ENCODE results near the gene FAM53A. TPM values are rescaled to one million over a fixed set of nuclear protein-coding genes. Genes with fewer than 3 reads are reported as not detected.

Gene FAM53A
- total and polyA plus RNA-seq, 10 of the 15 experiments (the other 5 are each of a cell fraction or from before 2014, with no cell fraction given), result 0.02 to 0.87 (median 0.38) TPM; not detected in 2

- no peak overlapping the region for H3K9ac ChIP-seq (ENCODE audit: control insufficient read depth, insufficient read depth, low read length)
Observed at GRCh38 chr4:1708581-1708980, 24.5 kb upstream of the FAM53A start.

More at GRCh38 chr4:1708581-1708980, 24.5 kb upstream of the FAM53A start:
- H3K4me3 ChIP-seq, result peak overlapping the region; percentile 100; the same call in 1 of the 2 replicates
- ChIA-PET CTCF (interaction anchor here (0.5 to 16.2 kb wide), 6 partner anchors 10 to 1020 kb away, joined by 3 to 258 read pairs (median 9); no protein-coding TSS in a partner anchor), POLR2A (interaction anchor here (1.0 to 3.0 kb wide), 5 partner anchors 9 to 19 kb away, joined by 3 to 30 read pairs (median 7); partner anchors contain the start of gene TMEM129), SMC1A (ENCODE audit: uncharacterized antibody, unreplicated experiment) (interaction anchor here (0.7 to 4.9 kb wide), 4 partner anchors 9 to 16 kb away, joined by 3 to 34 read pairs (median 18); partner anchors contain the start of genes TACC3 and TMEM129), RAD21 (ENCODE audit: unreplicated experiment) (interaction anchor here (1.2 to 3.2 kb wide), 5 partner anchors 9 to 19 kb away, joined by 3 to 23 read pairs (median 5); no protein-coding TSS in a partner anchor)
- BruUV-seq (replicated peaks), result no TSS peak
- no peak for FAIRE-seq
- no peaks in the 10 kb centered on the region for H3K27me3 ChIP-seq (replicated peaks in 1 of 2; ENCODE audit: control insufficient read depth in 2 of 2, insufficient read depth in 2 of 2, low read length in 1 of 2)
- peaks cover 10% of the 10 kb centered on the region for H3K4me1 ChIP-seq (ENCODE audit: control insufficient read depth, insufficient read depth, low read length)
- no peaks in the 10 kb centered on the region; the same call in 1 of the 2 replicates for H4K20me1 ChIP-seq (ENCODE audit: control insufficient read depth, insufficient read depth)
- H3K79me2 ChIP-seq (ENCODE audit: control insufficient read depth, insufficient read depth, low read length), result peaks cover 88% of the 10 kb centered on the region
- in situ Hi-C loops (cut with MboI), result no loop called here
- TF ChIP-seq IRF3 (IDR thresholded peaks at IDR 0.05), result no peak
- TF ChIP-seq WRNIP1 (IDR thresholded peaks at IDR 0.05; ENCODE audit: borderline replicate concordance, low read depth, low read length), result no peak
- TF ChIP-seq STAT3 (IDR thresholded peaks at IDR 0.05; ENCODE audit: low read depth, low read length), result no peak
- TF ChIP-seq POU2F2 (IDR thresholded peaks at IDR 0.05; ENCODE audit: borderline replicate concordance, low read depth, low read length), result no peak
- no peak for TF ChIP-seq SMAD1 (IDR thresholded peaks at IDR 0.05; ENCODE audit: low read depth, partially characterized antibody)
- no peak for TF ChIP-seq ZNF274 (IDR thresholded peaks at IDR 0.05; ENCODE audit: insufficient read depth, insufficient read length)
- TF ChIP-seq, protein P1, sequence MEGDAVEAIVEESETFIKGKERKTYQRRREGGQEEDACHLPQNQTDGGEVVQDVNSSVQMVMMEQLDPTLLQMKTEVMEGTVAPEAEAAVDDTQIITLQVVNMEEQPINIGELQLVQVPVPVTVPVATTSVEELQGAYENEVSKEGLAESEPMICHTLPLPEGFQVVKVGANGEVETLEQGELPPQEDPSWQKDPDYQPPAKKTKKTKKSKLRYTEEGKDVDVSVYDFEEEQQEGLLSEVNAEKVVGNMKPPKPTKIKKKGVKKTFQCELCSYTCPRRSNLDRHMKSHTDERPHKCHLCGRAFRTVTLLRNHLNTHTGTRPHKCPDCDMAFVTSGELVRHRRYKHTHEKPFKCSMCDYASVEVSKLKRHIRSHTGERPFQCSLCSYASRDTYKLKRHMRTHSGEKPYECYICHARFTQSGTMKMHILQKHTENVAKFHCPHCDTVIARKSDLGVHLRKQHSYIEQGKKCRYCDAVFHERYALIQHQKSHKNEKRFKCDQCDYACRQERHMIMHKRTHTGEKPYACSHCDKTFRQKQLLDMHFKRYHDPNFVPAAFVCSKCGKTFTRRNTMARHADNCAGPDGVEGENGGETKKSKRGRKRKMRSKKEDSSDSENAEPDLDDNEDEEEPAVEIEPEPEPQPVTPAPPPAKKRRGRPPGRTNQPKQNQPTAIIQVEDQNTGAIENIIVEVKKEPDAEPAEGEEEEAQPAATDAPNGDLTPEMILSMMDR (IDR thresholded peaks at IDR 0.05 in 2 of 3, conservative IDR thresholded peaks at IDR 0.05 in 1 of 3; ENCODE audit: control insufficient read depth in 2 of 3, extremely low read depth in 1 of 3, insufficient read depth in 1 of 3, low read depth in 3 of 3, low read length in 3 of 3), result no peak
- TF ChIP-seq PML (IDR thresholded peaks at IDR 0.05; ENCODE audit: low read length), result no peak
- peaks cover 2 to 22% of the 10 kb centered on the region in 2 experiments for H3K36me3 ChIP-seq (ENCODE audit: control insufficient read depth in 2 of 2, insufficient read depth in 2 of 2, low read length in 1 of 2)
- peak overlapping the region; percentile 95 for H3K4me2 ChIP-seq (ENCODE audit: control insufficient read depth, insufficient read depth)
- ATAC-seq, result no peak
- 50% methylated on average over 1 of the region's 1 CpG for WGBS (ENCODE audit: insufficient coverage, insufficient replicate concordance, low lambda C conversion rate, missing lambda C conversion rate)
- H2AFZ ChIP-seq (ENCODE audit: control insufficient read depth, low read depth, low read length), result no peak overlapping the region
- H3K9me3 ChIP-seq (replicated peaks; ENCODE audit: control insufficient read depth, insufficient read depth, low read length), result no peaks in the 10 kb centered on the region
- intact Hi-C loops (cut with micrococcal nuclease; ENCODE audit: unreplicated experiment), result no loop called here
- no peak overlapping the region for H3K27ac ChIP-seq (ENCODE audit: control insufficient read depth, insufficient read depth)
- DNase-seq (ENCODE audit: low read depth, low spot score), result no peak

Data from GM12878 (cell line).